Mucosa of descending colon (tissue), 3 donors: Measurements from ENCODE around the gene ZFAND2A. TPM values are rescaled to one million over a fixed set of nuclear protein-coding genes. Genes with fewer than 3 reads are reported as not detected.

Source experiments
- total RNA-seq, 3 donors: library from RNA; stranded (reverse); fragmentation: NEBNext Ultra II Directional in 2 of 3; extraction: Animal tissue kit (Norgen Biotek cat#: 25700) in 2 of 3; gene quantifications; one replicate each; pipeline versions ENCODE4 v1.2.1 to v1.2.4, GENCODE V29; 2021 to 2023
- donor health status: DM: no; HTN: no; CAD: no; lungs with moderate emphysema.
- donor health status: DM: no; HTN: no; CAD: no.
- donor health status: DM: no; HTN: yes; CAD: no.

ZFAND2A gene
- total RNA-seq, 3 donors from 2014 or later: 39.3 to 49.9 (median 45.3) TPM

Other genes starting within 250 kb of the ZFAND2A start
- 100 to 1,000 TPM in 1 of 3 donors, 10 to 100 TPM in 2; 80.7 to 153 (median 98.8) TPM for gene ADAP1, start 205.5 kb downstream of the ZFAND2A start, total RNA-seq
- 10 to 100 TPM; 14.9 to 20.9 (median 15.8) TPM for gene COX19, start 184.6 kb downstream of the ZFAND2A start, total RNA-seq
- 1 to 10 TPM in 2 of 3 donors, under 1 TPM in 1; 0.47 to 2.3 (median 2.1) TPM for gene CYP2W1, start 177.0 kb downstream of the ZFAND2A start, total RNA-seq
- 10 to 100 TPM in 1 of 3 donors, 1 to 10 TPM in 2; 3.5 to 13.0 (median 5.7) TPM for gene GPR146, start 115.7 kb downstream of the ZFAND2A start, total RNA-seq
- gene GPER1, start 72.1 kb downstream of the ZFAND2A start, total RNA-seq: 10 to 100 TPM in 1 of 3 donors, 1 to 10 TPM in 2; 7.9 to 14.7 (median 9.8) TPM
- not detected for gene UNCX, start 72.7 kb upstream of the ZFAND2A start, total RNA-seq